ENCODE data around the gene COL4A2. TPM values are rescaled to one million over a fixed set of nuclear protein-coding genes. Genes with fewer than 3 reads are reported as not detected.
A peak's percentile ranks its signal among the peaks of the same experiment; 100 is the strongest.
"Not testable (repeated sequence)": the region's sequence is repeated elsewhere in the genome, so short reads cannot be mapped to it uniquely, and the experiment has no call there.

COL4A2 gene
- total RNA-seq, 4 donors from 2014 or later, result 97.6 to 193 (median 131) TPM

DNA sequence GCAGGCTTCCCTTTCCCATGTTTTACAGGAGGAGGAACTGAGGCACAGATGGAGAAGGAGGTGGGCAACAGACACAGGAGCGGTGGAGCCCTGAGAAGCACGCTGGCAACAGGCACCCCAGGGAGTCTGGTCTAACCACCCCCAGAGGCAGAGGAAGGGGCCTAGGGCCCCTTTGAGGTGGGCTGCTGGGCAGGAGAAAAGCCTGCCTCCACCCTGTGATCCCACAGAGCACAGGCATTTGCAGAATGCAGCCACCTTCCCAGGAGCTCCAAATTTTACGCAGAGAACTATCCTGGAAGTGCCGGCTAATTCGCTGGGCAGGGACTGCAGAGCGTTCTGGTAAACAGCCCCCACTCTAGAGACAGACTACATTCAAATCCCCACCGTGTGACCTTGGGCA lies 224.0 kb downstream of the COL4A2 start:
- Histone ChIP-seq H3K36me3 (no peaks in the 10 kb centered on the region), H3K9me3 (no peaks in the 10 kb centered on the region), H3K4me1 (peaks cover 50 to 59% of the 10 kb centered on the region in 2 donors), H3K27ac (peak overlapping the region in 1 of 3 donors; percentile 60), H3K4me3 (replicated peaks in 1 of 3) (no peak overlapping the region), H3K27me3 (no peaks in the 10 kb centered on the region)
- 92 to 95% methylated on average over 6 to 7 of the region's 7 CpGs for WGBS, 2 donors
- DNase-seq, result no peak
- no peak for TF ChIP-seq POLR2A (IDR thresholded peaks at IDR 0.05)
- TF ChIP-seq, protein P1, sequence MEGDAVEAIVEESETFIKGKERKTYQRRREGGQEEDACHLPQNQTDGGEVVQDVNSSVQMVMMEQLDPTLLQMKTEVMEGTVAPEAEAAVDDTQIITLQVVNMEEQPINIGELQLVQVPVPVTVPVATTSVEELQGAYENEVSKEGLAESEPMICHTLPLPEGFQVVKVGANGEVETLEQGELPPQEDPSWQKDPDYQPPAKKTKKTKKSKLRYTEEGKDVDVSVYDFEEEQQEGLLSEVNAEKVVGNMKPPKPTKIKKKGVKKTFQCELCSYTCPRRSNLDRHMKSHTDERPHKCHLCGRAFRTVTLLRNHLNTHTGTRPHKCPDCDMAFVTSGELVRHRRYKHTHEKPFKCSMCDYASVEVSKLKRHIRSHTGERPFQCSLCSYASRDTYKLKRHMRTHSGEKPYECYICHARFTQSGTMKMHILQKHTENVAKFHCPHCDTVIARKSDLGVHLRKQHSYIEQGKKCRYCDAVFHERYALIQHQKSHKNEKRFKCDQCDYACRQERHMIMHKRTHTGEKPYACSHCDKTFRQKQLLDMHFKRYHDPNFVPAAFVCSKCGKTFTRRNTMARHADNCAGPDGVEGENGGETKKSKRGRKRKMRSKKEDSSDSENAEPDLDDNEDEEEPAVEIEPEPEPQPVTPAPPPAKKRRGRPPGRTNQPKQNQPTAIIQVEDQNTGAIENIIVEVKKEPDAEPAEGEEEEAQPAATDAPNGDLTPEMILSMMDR (IDR thresholded peaks at IDR 0.05), result no peak
- intact Hi-C loops (cut with DNase I), result no loop called here

DNA sequence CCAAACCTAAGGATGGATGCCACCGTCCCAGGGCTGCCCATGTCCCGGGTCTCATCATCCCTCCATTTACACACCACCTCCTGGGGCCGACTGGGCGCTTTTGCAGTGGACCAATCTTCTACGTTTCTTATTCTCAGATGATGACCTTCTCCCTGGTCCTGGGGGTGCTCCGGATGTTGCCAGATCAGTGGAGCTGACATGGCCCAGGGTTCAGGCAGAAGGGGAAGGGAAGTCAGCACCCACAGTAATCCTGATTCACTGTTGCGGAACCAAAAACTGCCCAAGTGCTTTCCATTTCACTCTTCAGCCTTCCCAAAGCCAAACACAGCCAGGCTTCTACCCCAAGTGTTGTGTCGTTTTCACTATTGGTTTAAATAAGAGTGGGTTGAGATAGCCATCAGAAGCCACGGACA lies 224.6 kb downstream of the COL4A2 start:
- Histone ChIP-seq H3K9me3 (no peaks in the 10 kb centered on the region), H3K4me3 (replicated peaks in 1 of 3) (no peak overlapping the region), H3K27ac (peak overlapping the region in 2 of 3 donors; percentile 20 to 60), H3K27me3 (no peaks in the 10 kb centered on the region), H3K36me3 (no peaks in the 10 kb centered on the region), H3K4me1 (peaks cover 44 to 53% of the 10 kb centered on the region in 2 donors)
- 44 to 65% methylated on average over 9 of the region's 9 CpGs for WGBS, 2 donors
- intact Hi-C loops (cut with DNase I), result no loop called here
- DNase-seq, result peak; percentile 43 to 75
- no peak for TF ChIP-seq POLR2A (IDR thresholded peaks at IDR 0.05)
- TF ChIP-seq, protein P1 (IDR thresholded peaks at IDR 0.05), result no peak

DNA sequence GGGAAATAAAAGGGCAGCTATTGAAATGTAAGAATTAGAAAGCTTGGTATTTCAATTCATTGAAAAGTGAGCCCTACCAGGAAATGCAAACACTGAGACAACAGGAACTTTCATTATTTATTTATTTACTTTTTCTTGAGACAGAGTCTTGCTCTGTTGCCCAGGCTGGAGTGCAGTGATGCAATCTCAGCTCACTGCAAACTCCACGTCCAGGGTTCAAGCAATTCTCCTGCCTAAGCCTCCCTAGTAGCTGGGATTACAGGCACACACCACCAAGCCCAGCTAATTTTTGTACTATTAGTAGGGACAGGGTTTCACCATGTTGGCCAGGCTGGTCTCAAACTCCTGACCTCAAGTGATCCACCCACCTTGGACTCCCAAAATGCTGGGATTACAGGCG lies 225.2 kb downstream of the COL4A2 start:
- H3K4me3 ChIP-seq (replicated peaks in 1 of 3); DNase-seq; H3K36me3 ChIP-seq; H3K9me3 ChIP-seq; H3K27me3 ChIP-seq; intact Hi-C loops (cut with DNase I): not testable (repeated sequence)
- peak overlapping the region in 2 of 3 donors; percentile 20 to 60 for H3K27ac ChIP-seq
- 59 to 63% methylated on average over 2 of the region's 2 CpGs for WGBS, 2 donors
- peaks cover 38 to 47% of the 10 kb centered on the region in 2 donors for H3K4me1 ChIP-seq

DNA sequence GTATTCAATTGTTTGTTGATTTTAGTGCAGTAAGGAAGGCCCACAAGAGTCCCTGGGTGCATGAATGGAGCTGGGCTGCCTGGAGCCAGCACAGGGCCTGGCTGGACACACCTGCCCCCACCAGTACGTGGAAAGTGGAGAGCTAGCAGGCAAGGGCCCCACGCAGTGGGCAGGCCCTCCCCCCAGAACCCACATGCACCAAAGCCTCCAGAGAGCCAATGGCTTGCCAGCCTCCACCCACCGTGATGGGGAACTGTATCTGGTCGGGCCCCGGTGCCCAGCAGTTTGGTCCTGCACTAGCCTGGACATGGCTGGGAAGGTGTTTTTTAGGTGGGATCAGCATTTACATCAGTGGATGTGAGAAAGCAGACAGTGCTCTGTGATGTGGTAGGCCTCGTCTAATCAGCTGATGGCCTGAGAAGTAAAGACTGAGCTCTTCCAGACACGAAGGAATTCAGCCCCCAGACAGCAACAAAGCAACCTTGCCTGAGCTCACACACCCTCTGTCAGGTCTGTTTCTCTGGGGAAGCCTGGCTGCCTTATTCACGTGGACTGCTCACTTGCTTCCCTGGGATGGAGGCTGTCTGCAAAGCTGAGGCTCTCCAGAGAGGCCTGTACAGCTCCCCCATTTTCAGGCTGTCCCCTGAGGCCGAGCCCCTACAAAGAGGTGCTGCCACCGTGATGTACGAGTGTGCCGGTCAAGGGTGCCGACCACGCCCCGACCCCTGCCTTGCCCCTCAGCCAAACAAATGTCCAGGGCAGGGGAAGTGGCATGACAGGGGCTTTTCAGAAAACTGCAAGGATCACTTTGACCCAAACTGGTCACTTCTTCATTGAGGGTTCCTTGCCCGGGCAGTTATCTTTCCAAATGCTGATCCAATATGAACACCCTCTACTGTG lies 226.9 kb downstream of the COL4A2 start:
- peaks cover 39 to 43% of the 10 kb centered on the region in 2 donors for H3K4me1 ChIP-seq
- no peak overlapping the region for H3K4me3 ChIP-seq (replicated peaks in 1 of 3)
- intact Hi-C loops (cut with DNase I), result no loop called here
- no peaks in the 10 kb centered on the region for H3K9me3 ChIP-seq
- no peaks in the 10 kb centered on the region for H3K27me3 ChIP-seq
- no peak for DNase-seq
- WGBS, 2 donors, result 94 to 95% methylated on average over 12 to 14 of the region's 16 CpGs
- H3K36me3 ChIP-seq, result no peaks in the 10 kb centered on the region
- TF ChIP-seq POLR2A (IDR thresholded peaks at IDR 0.05), result no peak
- TF ChIP-seq, protein P1 (IDR thresholded peaks at IDR 0.05), result no peak
- no peak overlapping the region for H3K27ac ChIP-seq

DNA sequence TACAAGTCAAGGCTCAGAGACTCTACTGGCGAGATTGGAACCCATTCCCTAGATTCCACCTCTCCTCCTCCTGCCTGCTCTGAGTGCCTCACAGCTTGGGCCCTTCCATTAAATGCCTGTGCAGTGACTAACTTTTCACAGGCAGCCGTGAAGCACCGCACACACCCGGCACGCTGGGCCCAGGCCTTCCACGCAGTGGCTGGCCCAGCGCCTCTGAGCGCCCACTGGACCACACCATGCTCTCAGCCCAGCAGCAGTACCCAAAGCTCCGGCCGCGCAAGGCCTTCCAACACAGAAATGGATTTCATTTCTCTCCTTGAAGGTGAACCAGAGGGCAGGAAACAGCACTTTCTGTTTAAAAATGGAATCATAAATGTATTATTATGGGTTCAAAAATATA lies 228.4 kb downstream of the COL4A2 start:
- no peaks in the 10 kb centered on the region for H3K36me3 ChIP-seq
- 98% methylated on average over 11 of the region's 11 CpGs for WGBS, 2 donors
- no peak overlapping the region for H3K4me3 ChIP-seq (replicated peaks in 1 of 3)
- TF ChIP-seq, protein P1 (IDR thresholded peaks at IDR 0.05), result no peak
- TF ChIP-seq POLR2A (IDR thresholded peaks at IDR 0.05), result no peak
- DNase-seq, result no peak
- no peak overlapping the region for H3K27ac ChIP-seq
- no peaks in the 10 kb centered on the region for H3K9me3 ChIP-seq
- peaks cover 33 to 43% of the 10 kb centered on the region in 2 donors for H3K4me1 ChIP-seq
- H3K27me3 ChIP-seq, result no peaks in the 10 kb centered on the region
- intact Hi-C loops (cut with DNase I), result no loop called here
